ENCODE measurements around the gene BCDIN3D. TPM values are rescaled to one million over a fixed set of nuclear protein-coding genes. Genes with fewer than 3 reads are reported as not detected.

Gene BCDIN3D
- total and polyA plus RNA-seq, 9 of the 15 experiments (the other 6 are each of a cell fraction or from before 2014, with no cell fraction given): 3.7 to 6.9 (median 5.6) TPM

- peak; percentile 29; the same call in 1 of the 2 replicates for TF ChIP-seq HMGXB4 (CRISPR knock-in tag; IDR thresholded peaks at IDR 0.05)
- TF ChIP-seq, protein P1, sequence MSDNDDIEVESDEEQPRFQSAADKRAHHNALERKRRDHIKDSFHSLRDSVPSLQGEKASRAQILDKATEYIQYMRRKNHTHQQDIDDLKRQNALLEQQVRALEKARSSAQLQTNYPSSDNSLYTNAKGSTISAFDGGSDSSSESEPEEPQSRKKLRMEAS (CRISPR knock-in tag; IDR thresholded peaks at IDR 0.05): peak; percentile 78; the same call in 1 of the 2 replicates
- TF ChIP-seq GABPA (tag; conservative IDR thresholded peaks at IDR 0.05; ENCODE audit: low read depth): peak; percentile 58; the same call in 1 of the 2 replicates
- TF ChIP-seq MLX (CRISPR knock-in tag; conservative IDR thresholded peaks at IDR 0.05): peak; percentile 92 to 97
- TF ChIP-seq KAT7 (CRISPR knock-in tag; IDR thresholded peaks at IDR 0.05; ENCODE audit: borderline replicate concordance): no peak
- TF ChIP-seq FIP1L1 (IDR thresholded peaks at IDR 0.05; ENCODE audit: low read depth, low read length, poor library complexity, severe bottlenecking): no peak
- TF ChIP-seq ARID1B (IDR thresholded peaks at IDR 0.05): peak; percentile 99
- no peak for TF ChIP-seq NR2C2 (CRISPR knock-in tag; IDR thresholded peaks at IDR 0.05)
- TF ChIP-seq NR2C2 (tag; IDR thresholded peaks at IDR 0.05): peak; percentile 84
- TF ChIP-seq ZNF668 (CRISPR knock-in tag; IDR thresholded peaks at IDR 0.05): 0 out of 2 replicates have a peak, but pooled peaks have one; percentile 29
- TF ChIP-seq, protein P2, sequence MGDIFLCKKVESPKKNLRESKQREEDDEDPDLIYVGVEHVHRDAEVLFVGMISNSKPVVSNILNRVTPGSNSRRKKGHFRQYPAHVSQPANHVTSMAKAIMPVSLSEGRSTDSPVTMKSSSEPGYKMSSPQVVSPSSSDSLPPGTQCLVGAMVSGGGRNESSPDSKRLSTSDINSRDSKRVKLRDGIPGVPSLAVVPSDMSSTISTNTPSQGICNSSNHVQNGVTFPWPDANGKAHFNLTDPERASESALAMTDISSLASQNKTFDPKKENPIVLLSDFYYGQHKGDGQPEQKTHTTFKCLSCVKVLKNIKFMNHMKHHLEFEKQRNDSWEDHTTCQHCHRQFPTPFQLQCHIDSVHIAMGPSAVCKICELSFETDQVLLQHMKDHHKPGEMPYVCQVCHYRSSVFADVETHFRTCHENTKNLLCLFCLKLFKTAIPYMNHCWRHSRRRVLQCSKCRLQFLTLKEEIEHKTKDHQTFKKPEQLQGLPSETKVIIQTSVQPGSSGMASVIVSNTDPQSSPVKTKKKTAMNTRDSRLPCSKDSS (IDR thresholded peaks at IDR 0.05; ENCODE audit: low read depth, partially characterized antibody): no peak
- peak; percentile 100 for TF ChIP-seq HMGN3 (IDR thresholded peaks at IDR 0.05; ENCODE audit: borderline replicate concordance, extremely low read depth, insufficient read length, low read depth, low read length)
- peak in 1 of 2 experiments; percentile 68; a peak in 1 of 4 replicates for TF ChIP-seq SRF (CRISPR knock-in tag; IDR thresholded peaks at IDR 0.05)
- no peak for TF ChIP-seq BRD4 (IDR thresholded peaks at IDR 0.05)
- no peak for TF ChIP-seq ZNF551 (CRISPR knock-in tag; IDR thresholded peaks at IDR 0.05)
- TF ChIP-seq TSC22D4 (tag; IDR thresholded peaks at IDR 0.05): no peak
These were observed 26.3 kb upstream of the BCDIN3D start (continued) for GRCh38 chr12:49868952-49869815.
